ENCODE measurements around the gene PRODH2.
"Not testable (repeated sequence)": the region's sequence is repeated elsewhere in the genome, so short reads cannot be mapped to it uniquely, and the experiment has no call there.

PRODH2 gene

GRCh38 chr19:35773020-35773806 lies 39.4 kb downstream of the PRODH2 start:
- intact Hi-C loops (cut with DNase I), result no loop called here

GRCh38 chr19:35772362-35772761 lies 40.3 kb downstream of the PRODH2 start:
- DNase-seq; intact Hi-C loops (cut with DNase I): not testable (repeated sequence)

More at GRCh38 chr19:35773020-35773806, 39.4 kb downstream of the PRODH2 start:
- no peak for DNase-seq

- DNase-seq, result no peak
- intact Hi-C loops (cut with DNase I), result no loop called here
Observed at GRCh38 chr19:35768082-35768421, 44.6 kb downstream of the PRODH2 start.

GRCh38 chr19:35767288-35768081 lies 45.2 kb downstream of the PRODH2 start:
- DNase-seq, result no peak
- intact Hi-C loops (cut with DNase I), result no loop called here

- DNase-seq, result no peak
Observed at GRCh38 chr19:35766571-35767104, 46.0 kb downstream of the PRODH2 start.

GRCh38 chr19:35764432-35765315 lies 48.0 kb downstream of the PRODH2 start:
- intact Hi-C loops (cut with DNase I), result no loop called here
- no peak for DNase-seq

More at GRCh38 chr19:35766571-35767104, 46.0 kb downstream of the PRODH2 start:
- intact Hi-C loops (cut with DNase I), result no loop called here

- no peak for DNase-seq
- intact Hi-C loops (cut with DNase I), result no loop called here
Observed at GRCh38 chr19:35760711-35761349, 51.8 kb downstream of the PRODH2 start.

GRCh38 chr19:35759697-35760096 lies 52.9 kb downstream of the PRODH2 start:
- peak in 1 of 42 donors; percentile 11 for DNase-seq
- intact Hi-C loops (cut with DNase I), result no loop called here

GRCh38 chr19:35757749-35758608 lies 54.7 kb downstream of the PRODH2 start, which contains the start of gene PROSER3:
PROSER3 (plus strand) TSS chr19:35758176; CDS start chr19:35758216, 40 bp downstream.
- intact Hi-C loops (cut with DNase I), result no loop called here
- peak; percentile 95 to 100 (median 99) for DNase-seq

GRCh38 chr19:35757231-35757748 lies 55.4 kb downstream of the PRODH2 start:
- intact Hi-C loops (cut with DNase I), result no loop called here
- DNase-seq, result peak in 21 of 42 donors; percentile 14 to 76 (median 49)

- peak in 14 of 42 donors; percentile 37 to 68 (median 46) for DNase-seq
- intact Hi-C loops (cut with DNase I), result no loop called here
Observed at GRCh38 chr19:35756377-35757230, 56.0 kb downstream of the PRODH2 start, which contains the start of gene HSPB6. HSPB6 (minus strand) TSS chr19:35757029; CDS start chr19:35757008, 21 bp downstream.

- intact Hi-C loops (cut with DNase I), result no loop called here
- DNase-seq, result peak in 2 of 42 donors; percentile 16 to 19
Observed at GRCh38 chr19:35755550-35756376, 56.9 kb downstream of the PRODH2 start.

- intact Hi-C loops (cut with DNase I), result no loop called here
- no peak for DNase-seq
Observed at GRCh38 chr19:35755131-35755549, 57.5 kb downstream of the PRODH2 start.

- intact Hi-C loops (cut with DNase I), result no loop called here
- DNase-seq, result no peak
Observed at GRCh38 chr19:35754370-35755130, 58.1 kb downstream of the PRODH2 start.

Data from head of caudate nucleus (tissue), 42 donors.